IMR-90 (cell line): ENCODE measurements around the gene F5. TPM values are rescaled to one million over a fixed set of nuclear protein-coding genes. Genes with fewer than 3 reads are reported as not detected.

Experiments used
- ATAC-seq: fragments of 200-7000 bp; cut with Tn5 transposase; 2 replicates; pipeline ENCODE4 v1.9.1; 2020; ENCODE audit warnings: low read depth, mild to moderate bottlenecking, moderate library complexity
- BruUV-seq: library from RNA; stranded (reverse); fragments of 400-500 nt; replicated peaks from 2 replicates; lab custom pipeline; 2021; lab: Mats Ljungman, UMichigan
- CTCF ChIA-PET: fragments of 300-600 bp; formaldehyde crosslinking; extraction: SDS; loops from one replicate; lab custom pipeline; 2021; ENCODE audit warnings: antibody characterized with exemption; lab: Yijun Ruan, JAX
- POLR2A ChIA-PET: fragments of 300-600 bp; sonication (Branson Sonifier 250); formaldehyde crosslinking; loops from one replicate; lab custom pipeline; 2022; ENCODE audit warnings: antibody characterized with exemption; ENCODE audit not compliant: unreplicated experiment; lab: Charles Lee
- DNase-seq: peaks from one replicate; pipeline ENCODE4 v3.0.0; 2013
- H2AFZ ChIP-seq: replicated peaks from 2 replicates; pipeline ENCODE3; 2013; ENCODE audit warnings: low read length, mild to moderate bottlenecking; ENCODE audit not compliant: poor library complexity
- H2AK5ac ChIP-seq: 2 replicates; pipeline ENCODE4 v1.6.1; 2013; ENCODE audit warnings: low read depth, low read length, inconsistent platforms
- H2AK9ac ChIP-seq: replicated peaks from 2 replicates; pipeline ENCODE3; 2013; ENCODE audit warnings: mild to moderate bottlenecking, low read depth, low read length, moderate library complexity; ENCODE audit not compliant: poor library complexity
- H2BK120ac ChIP-seq: 2 replicates; pipeline ENCODE4 v1.6.1; 2013; ENCODE audit warnings: low read depth, low read length, inconsistent platforms
- H2BK15ac ChIP-seq: 3 replicates; pipeline ENCODE4 v1.6.1; 2013; ENCODE audit warnings: low read depth, low read length, inconsistent platforms
- H2BK20ac ChIP-seq: 2 replicates; pipeline ENCODE4 v1.6.1; 2013; ENCODE audit warnings: low read depth, mild to moderate bottlenecking, inconsistent platforms, low read length, moderate library complexity
- H2BK5ac ChIP-seq: 2 replicates; pipeline ENCODE4 v1.6.1; 2013; ENCODE audit warnings: mild to moderate bottlenecking, low read depth, low read length, inconsistent platforms; ENCODE audit not compliant: poor library complexity, severe bottlenecking
- H3K14ac ChIP-seq: replicated peaks from 2 replicates; pipeline ENCODE4 v1.6.1; 2013; ENCODE audit warnings: low read depth, low read length, inconsistent platforms
- H3K18ac ChIP-seq: 2 replicates; pipeline ENCODE4 v1.6.1; 2013; ENCODE audit warnings: low read depth, low read length, control low read depth
- H3K23ac ChIP-seq: 2 replicates; pipeline ENCODE4 v1.6.1; 2013; ENCODE audit warnings: low read depth, low read length, inconsistent platforms
- H3K27ac ChIP-seq: 2 replicates; pipeline ENCODE4 v1.5.1; 2013; ENCODE audit warnings: mild to moderate bottlenecking, control low read depth, low read length; ENCODE audit not compliant: insufficient read depth
- H3K27me3 ChIP-seq: 2 replicates; pipeline ENCODE4 v1.6.1; 2013; ENCODE audit warnings: low read length; ENCODE audit not compliant: control insufficient read depth, insufficient read depth
- H3K36me3 ChIP-seq: 2 replicates; pipeline ENCODE4 v1.6.1; 2013; ENCODE audit warnings: low read length, mixed read lengths; ENCODE audit not compliant: control insufficient read depth, insufficient read depth
- H3K4ac ChIP-seq: 2 replicates; pipeline ENCODE4 v1.6.1; 2013; ENCODE audit warnings: low read depth, low read length, inconsistent platforms
- H3K4me1 ChIP-seq: 2 replicates; pipeline ENCODE4 v1.6.1; 2013; ENCODE audit warnings: low read length, mixed read lengths; ENCODE audit not compliant: control insufficient read depth, insufficient read depth
- H3K4me2 ChIP-seq: 2 replicates; pipeline ENCODE4 v1.6.1; 2013; ENCODE audit warnings: low read depth, mild to moderate bottlenecking, control low read depth, low read length, moderate library complexity
- H3K4me3 ChIP-seq: 2 replicates; pipeline ENCODE4 v1.5.1; 2013; ENCODE audit warnings: low read depth, mild to moderate bottlenecking, control low read depth, low read length, moderate library complexity; ENCODE audit not compliant: insufficient read depth
- H3K56ac ChIP-seq: 2 replicates; pipeline ENCODE4 v1.6.1; 2013; ENCODE audit warnings: low read length, inconsistent platforms; ENCODE audit not compliant: insufficient read depth; ENCODE audit errors: extremely low read depth
- H3K79me1 ChIP-seq, 2 experiments: 2 replicates each; pipeline ENCODE4 v1.6.1; 2013; ENCODE audit warnings: low read length in 2 of 2, inconsistent platforms in 1 of 2, low read depth in 1 of 2
- H3K9ac ChIP-seq: 2 replicates; pipeline ENCODE4 v1.6.1; 2013; ENCODE audit warnings: low read depth, low read length, control low read depth
- H3K9me1 ChIP-seq: 2 replicates; pipeline ENCODE4 v1.6.1; 2013; ENCODE audit warnings: low read length, inconsistent platforms; ENCODE audit not compliant: insufficient read depth
- H3K9me3 ChIP-seq: 2 replicates; pipeline ENCODE4 v1.6.1; 2013; ENCODE audit warnings: low read length; ENCODE audit not compliant: control insufficient read depth, insufficient read depth
- H4K20me1 ChIP-seq: 2 replicates; pipeline ENCODE4 v1.6.1; 2013; ENCODE audit warnings: low read length, inconsistent platforms; ENCODE audit not compliant: insufficient read depth
- H4K5ac ChIP-seq: 2 replicates; pipeline ENCODE4 v1.6.1; 2013; ENCODE audit warnings: mild to moderate bottlenecking, low read depth, low read length, control low read depth
- H4K8ac ChIP-seq, 2 experiments: 2 replicates each; pipeline ENCODE4 v1.6.1; 2013; ENCODE audit warnings: low read depth in 2 of 2, low read length in 2 of 2, control low read depth in 1 of 2, inconsistent platforms in 1 of 2
- H4K91ac ChIP-seq: 2 replicates; pipeline ENCODE4 v1.6.1; 2013; ENCODE audit warnings: low read depth, low read length, inconsistent platforms; ENCODE audit not compliant: insufficient read depth
- BHLHE40 ChIP-seq: fragments of 150-350 bp; IDR thresholded peaks from 2 replicates; pipeline ENCODE4 v1.6.1; 2016; ENCODE audit warnings: mild to moderate bottlenecking, low read depth, low read length
- CEBPB ChIP-seq: IDR thresholded peaks from 2 replicates; pipeline ENCODE4 v1.6.1; 2012; ENCODE audit warnings: low read depth, low read length, improper control_type of control experiment
- CHD1 ChIP-seq: IDR thresholded peaks from 2 replicates; pipeline ENCODE4 v1.6.1; 2012; ENCODE audit warnings: low read depth, low read length, improper control_type of control experiment
- CTCF ChIP-seq: conservative IDR thresholded peaks from 2 replicates; pipeline ENCODE4 v1.5.1; 2012; ENCODE audit warnings: mild to moderate bottlenecking, low read depth, low read length, improper control_type of control experiment
- FOS ChIP-seq: fragments of 150-350 bp; IDR thresholded peaks from 2 replicates; pipeline ENCODE4 v1.6.1; 2016; ENCODE audit warnings: low read depth, low read length
- MAFK ChIP-seq: IDR thresholded peaks from 2 replicates; pipeline ENCODE4 v1.6.1; 2012; ENCODE audit warnings: low read depth, low read length, improper control_type of control experiment
- MAZ ChIP-seq: IDR thresholded peaks from 2 replicates; pipeline ENCODE4 v1.6.1; 2012; ENCODE audit warnings: low read depth, mild to moderate bottlenecking, low read length, improper control_type of control experiment, moderate library complexity, borderline replicate concordance
- MXI1 ChIP-seq: IDR thresholded peaks from 2 replicates; pipeline ENCODE4 v1.6.1; 2012; ENCODE audit warnings: low read depth, mild to moderate bottlenecking, low read length, moderate library complexity, borderline replicate concordance
- NFE2L2 ChIP-seq: fragments of 150-350 bp; IDR thresholded peaks from 2 replicates; pipeline ENCODE4 v1.6.1; 2016; ENCODE audit warnings: low read depth, mild to moderate bottlenecking, low read length
- POLR2A ChIP-seq: IDR thresholded peaks from 2 replicates; pipeline ENCODE4 v1.6.1; 2012; ENCODE audit warnings: mild to moderate bottlenecking, low read depth, low read length
- RAD21 ChIP-seq: IDR thresholded peaks from 2 replicates; pipeline ENCODE4 v1.6.1; 2012; ENCODE audit warnings: low read length, improper control_type of control experiment
- RCOR1 ChIP-seq: IDR thresholded peaks from 2 replicates; pipeline ENCODE4 v1.6.1; 2012; ENCODE audit warnings: mild to moderate bottlenecking, low read length, improper control_type of control experiment; ENCODE audit not compliant: insufficient replicate concordance
- RFX5 ChIP-seq: IDR thresholded peaks from 2 replicates; pipeline ENCODE4 v1.8.0; 2012; ENCODE audit warnings: low read depth, mild to moderate bottlenecking, low read length, moderate library complexity
- SMC3 ChIP-seq: fragments of 150-350 bp; IDR thresholded peaks from 2 replicates; pipeline ENCODE4 v1.6.1; 2016; ENCODE audit warnings: low read depth, mild to moderate bottlenecking, antibody characterized with exemption, low read length, moderate library complexity
- USF2 ChIP-seq: fragments of 150-350 bp; IDR thresholded peaks from 2 replicates; pipeline ENCODE4 v1.6.1; 2017; ENCODE audit warnings: mild to moderate bottlenecking, antibody characterized with exemption, low read length, low read depth
- WGBS, 2 experiments: methylation state at CpG; one replicate each; pipeline versions ENCODE4 v1.1.5 to v1.1.7; 2013; ENCODE audit warnings: missing lambda C conversion rate in 2 of 2; ENCODE audit not compliant: insufficient read length in 1 of 2; ENCODE audit errors: extremely low coverage in 2 of 2; 5-methylcytosine and 5-hydroxymethylcytosine counted together
- dilution Hi-C: fragments of 300-500 bp; cut with HindIII; formaldehyde crosslinking; loops from one replicate; pipeline ENCODE4 v1.14.3; 2018; ENCODE audit warnings: low sequenced_read_pairs; ENCODE audit not compliant: unreplicated experiment
- in situ Hi-C: fragments of 300-500 bp; cut with MboI; formaldehyde crosslinking; loops from 3 replicates; pipeline ENCODE4 v1.14.3; 2019; ENCODE audit warnings: low sequenced_read_pairs, inconsistent platforms, mixed read lengths
- intact Hi-C: fragments of 100-400 bp; cut with micrococcal nuclease; formaldehyde crosslinking; loops from 2 replicates; pipeline ENCODE4 v1.10.0; 2022
- polyA plus RNA-seq, 3 experiments: library from polyadenylated mRNA; depleted of rRNA; stranded (reverse); fragments of >200 nt; gene quantifications; 2 replicates each; pipeline ENCODE4 v1.2.3, GENCODE V29; 2012; ENCODE audit warnings: low replicate concordance in 1 of 3
- total RNA-seq: library from RNA; depleted of rRNA; stranded (reverse); fragments of >200 nt; gene quantifications from 2 replicates; pipeline ENCODE4 v1.2.3, GENCODE V29; 2012
- TF ChIP-seq, protein P1 (sequence below): fragments of 150-350 bp; IDR thresholded peaks from 2 replicates; pipeline ENCODE4 v1.6.1; 2016; ENCODE audit warnings: low read depth, mild to moderate bottlenecking, low read length, moderate library complexity, borderline replicate concordance

F5 gene
- total and polyA plus RNA-seq, 2 of the 4 experiments (the other 2 are of a cell fraction): not detected

DNA sequence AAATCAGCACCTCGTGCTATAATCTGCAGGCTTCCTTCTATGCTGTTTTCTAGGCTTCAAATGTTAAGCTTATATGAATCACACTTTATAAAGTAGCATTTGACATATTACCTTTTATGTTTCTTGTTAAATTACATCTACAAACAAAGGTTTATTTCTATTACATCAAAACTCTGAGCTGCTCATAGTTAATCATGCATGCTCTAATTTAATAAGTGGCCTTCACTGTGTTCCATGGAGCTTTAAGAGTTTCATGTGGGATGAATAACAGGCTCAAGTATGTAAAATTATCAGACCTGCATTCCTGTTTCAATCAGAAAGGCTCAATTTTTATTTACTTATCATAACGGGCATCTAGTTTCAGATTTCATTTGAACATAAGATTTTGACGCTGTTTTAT is 113.5 kb downstream of the F5 start:
- Histone ChIP-seq H3K4me2 (no peak overlapping the region), H4K91ac (no peak overlapping the region), H3K9me1 (no peaks in the 10 kb centered on the region), H3K27me3 (no peaks in the 10 kb centered on the region), H3K9ac (no peak overlapping the region), H3K27ac (no peak overlapping the region), H3K4me3 (no peak overlapping the region), H3K14ac (no peak overlapping the region), H2BK5ac (no peak overlapping the region), H4K8ac (no peak overlapping the region), H2AK9ac (no peak overlapping the region), H3K56ac (no peak overlapping the region), H4K5ac (no peak overlapping the region), H4K20me1 (no peaks in the 10 kb centered on the region), H3K36me3 (peaks cover 7% of the 10 kb centered on the region), H2AK5ac (no peak overlapping the region), H3K4ac (no peak overlapping the region), H2BK20ac (no peak overlapping the region), H3K23ac (no peak overlapping the region), H3K18ac (no peak overlapping the region), H3K4me1 (no peaks in the 10 kb centered on the region), H3K79me1 (peaks cover 7 to 9% of the 10 kb centered on the region in 2 experiments; a peak in 3 of 4 replicates), H2AFZ (no peak overlapping the region), H2BK120ac (no peak overlapping the region), H2BK15ac (no peak overlapping the region), H3K9me3 (no peaks in the 10 kb centered on the region)
- WGBS, 2 experiments: no CpG with 5 or more reads among the region's 3 CpGs
- ATAC-seq (no peak), DNase-seq (no peak)
- ChIA-PET CTCF (interaction anchor here (1.9 kb wide), 1 partner anchor 73 kb away, joined by 5 read pairs; no protein-coding TSS in a partner anchor), POLR2A (no interaction called here)
- in situ Hi-C loops: no loop called here
- TF ChIP-seq, protein P1, sequence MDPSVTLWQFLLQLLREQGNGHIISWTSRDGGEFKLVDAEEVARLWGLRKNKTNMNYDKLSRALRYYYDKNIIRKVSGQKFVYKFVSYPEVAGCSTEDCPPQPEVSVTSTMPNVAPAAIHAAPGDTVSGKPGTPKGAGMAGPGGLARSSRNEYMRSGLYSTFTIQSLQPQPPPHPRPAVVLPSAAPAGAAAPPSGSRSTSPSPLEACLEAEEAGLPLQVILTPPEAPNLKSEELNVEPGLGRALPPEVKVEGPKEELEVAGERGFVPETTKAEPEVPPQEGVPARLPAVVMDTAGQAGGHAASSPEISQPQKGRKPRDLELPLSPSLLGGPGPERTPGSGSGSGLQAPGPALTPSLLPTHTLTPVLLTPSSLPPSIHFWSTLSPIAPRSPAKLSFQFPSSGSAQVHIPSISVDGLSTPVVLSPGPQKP: no peak
- TF ChIP-seq CEBPB (no peak), SMC3 (no peak), RAD21 (no peak), CTCF (no peak), CHD1 (no peak), MAZ (no peak), RFX5 (no peak), MAFK (no peak), NFE2L2 (no peak), RCOR1 (no peak), BHLHE40 (no peak), FOS (no peak), MXI1 (no peak), USF2 (no peak), POLR2A (no peak)
- intact Hi-C loops: no loop called here
- dilution Hi-C loops: no loop called here
- no TSS peak for BruUV-seq
